ENCODE measurements around the gene AKAP5.
"Not testable (repeated sequence)": the region's sequence is repeated elsewhere in the genome, so short reads cannot be mapped to it uniquely, and the experiment has no call there.

The AKAP5 gene

DNA sequence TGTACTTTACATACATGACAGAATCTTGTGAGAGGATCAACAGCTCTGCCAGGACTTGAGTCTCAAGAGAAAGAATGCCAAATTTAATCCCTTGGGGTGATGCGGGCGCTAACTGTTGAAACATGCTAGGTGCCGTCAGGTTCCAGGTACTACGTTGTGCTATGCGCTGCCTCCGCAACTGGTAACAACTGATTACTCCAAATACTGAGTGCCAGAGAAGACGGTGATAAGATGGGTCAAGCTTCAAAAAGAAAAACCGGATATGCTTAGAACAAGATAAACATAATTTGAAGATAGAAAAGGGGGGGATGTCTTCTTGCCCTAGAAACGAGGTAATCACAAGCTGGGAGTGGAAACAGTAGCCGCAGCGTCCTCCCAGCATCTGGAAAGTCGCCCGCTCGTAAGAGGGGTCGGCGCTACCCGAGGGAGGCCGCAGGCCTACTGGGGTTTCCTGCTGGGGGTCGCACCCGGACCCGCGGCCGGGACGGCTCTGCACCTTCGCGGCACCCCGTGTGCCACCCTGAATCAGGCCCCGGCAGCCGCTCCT is 37.7 kb downstream of the AKAP5 start:
- no peak for DNase-seq (ENCODE audit: low read depth)

DNA sequence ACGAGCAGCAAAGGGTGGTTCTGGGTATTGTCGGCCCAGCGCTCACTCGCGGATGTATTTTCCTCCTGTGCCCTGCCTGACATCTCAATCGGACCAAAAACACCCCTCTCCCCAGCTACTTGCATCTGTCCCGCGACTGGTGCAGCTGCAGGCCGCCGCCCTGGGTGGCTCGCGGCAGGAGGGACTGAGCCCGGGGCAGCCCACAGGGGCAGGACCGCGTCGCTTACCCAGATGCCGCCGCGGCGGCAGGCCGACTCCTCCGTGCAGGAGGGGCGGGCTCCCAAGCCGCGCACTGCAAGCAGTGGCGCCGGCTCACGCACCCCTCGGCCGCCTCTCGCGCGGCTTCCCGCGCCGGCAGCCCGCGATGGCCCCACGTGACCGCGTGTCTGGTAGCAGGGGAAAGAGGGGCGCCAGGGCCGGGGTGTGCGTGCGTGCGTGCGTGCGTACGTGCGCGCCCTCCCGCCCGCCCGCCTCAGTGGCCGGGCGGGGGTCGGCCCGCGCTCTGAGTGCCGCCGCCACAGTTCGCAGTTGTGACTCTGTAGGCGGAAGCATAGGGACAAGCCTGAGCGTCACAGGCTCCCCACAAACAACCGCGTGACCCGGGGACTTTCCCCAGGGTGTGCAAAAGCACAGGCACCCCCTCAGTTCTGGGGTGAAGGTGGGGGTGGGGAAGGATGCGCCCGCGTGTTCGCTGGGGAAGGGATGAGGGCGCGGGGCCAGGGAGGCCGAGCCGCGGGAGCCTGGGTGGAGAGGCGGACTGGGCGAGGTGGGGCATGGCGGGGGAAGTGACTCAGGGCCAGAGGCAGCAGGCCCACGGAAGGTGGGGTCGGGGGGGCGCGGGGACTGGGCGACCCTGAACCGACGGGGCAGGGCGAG is 38.4 kb downstream of the AKAP5 start, which contains the start of gene ZBTB25:
TSS of gene ZBTB25 (minus strand) at position 405 of the 876 bp plus-strand sequence. CDS start 13,305 bp downstream, outside the sequence.
- peak; percentile 92 for DNase-seq (ENCODE audit: low read depth)

- peak; percentile 79 for DNase-seq (ENCODE audit: low read depth)
Measured at GRCh38 chr14:64504310-64504896, 39.1 kb downstream of the AKAP5 start, which contains the start of gene ZBTB1. ZBTB1 (plus strand) TSS chr14:64504770; CDS start chr14:64521505, 16,735 bp downstream.

DNA sequence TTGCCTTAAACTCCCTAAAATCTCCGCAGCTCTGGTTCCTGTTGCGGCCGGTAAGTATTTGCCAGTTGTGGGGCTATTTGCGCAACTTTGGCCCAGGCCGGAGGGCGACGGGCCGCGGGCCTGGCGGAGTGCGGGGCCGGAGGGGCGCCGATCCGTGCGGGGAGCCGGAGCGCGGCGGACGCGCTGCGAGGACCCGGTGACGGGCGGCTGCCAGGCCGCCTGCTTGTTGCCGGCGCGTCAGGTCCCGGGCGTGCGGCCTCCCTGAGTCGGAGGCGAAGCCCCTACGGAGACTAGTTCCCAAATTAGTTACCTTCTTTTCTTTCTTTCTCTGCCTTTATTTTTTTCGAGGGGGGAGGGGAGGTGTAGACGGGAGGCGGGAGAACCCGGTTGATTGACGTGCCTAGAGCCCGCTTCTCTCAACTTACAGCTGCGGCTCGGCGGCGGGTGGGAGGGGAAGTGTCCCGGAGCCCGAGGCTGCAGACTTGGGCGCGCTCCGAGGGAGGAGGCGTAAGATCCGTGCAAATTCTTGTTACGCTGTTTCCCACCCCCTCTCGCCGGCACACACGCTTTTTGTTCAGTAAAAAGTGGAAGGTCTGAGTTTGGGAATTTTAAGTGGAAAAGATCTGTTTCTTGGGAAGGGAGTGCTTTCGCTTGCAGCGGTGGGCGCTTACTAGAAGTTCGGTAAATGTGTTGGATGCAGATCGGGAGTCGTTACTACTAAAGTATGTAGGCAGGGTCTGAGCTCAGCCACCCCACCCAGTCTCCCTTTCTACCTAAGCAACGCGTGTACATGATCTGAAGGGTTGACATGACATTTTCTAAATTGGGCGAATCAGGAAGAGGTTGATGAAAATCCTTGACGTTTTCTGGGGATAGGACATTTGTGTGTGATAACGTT is 39.8 kb downstream of the AKAP5 start:
- DNase-seq (ENCODE audit: low read depth) = peak; percentile 69

GRCh38 chr14:64506721-64507120 is 41.4 kb downstream of the AKAP5 start:
- no peak for DNase-seq (ENCODE audit: low read depth)

DNA sequence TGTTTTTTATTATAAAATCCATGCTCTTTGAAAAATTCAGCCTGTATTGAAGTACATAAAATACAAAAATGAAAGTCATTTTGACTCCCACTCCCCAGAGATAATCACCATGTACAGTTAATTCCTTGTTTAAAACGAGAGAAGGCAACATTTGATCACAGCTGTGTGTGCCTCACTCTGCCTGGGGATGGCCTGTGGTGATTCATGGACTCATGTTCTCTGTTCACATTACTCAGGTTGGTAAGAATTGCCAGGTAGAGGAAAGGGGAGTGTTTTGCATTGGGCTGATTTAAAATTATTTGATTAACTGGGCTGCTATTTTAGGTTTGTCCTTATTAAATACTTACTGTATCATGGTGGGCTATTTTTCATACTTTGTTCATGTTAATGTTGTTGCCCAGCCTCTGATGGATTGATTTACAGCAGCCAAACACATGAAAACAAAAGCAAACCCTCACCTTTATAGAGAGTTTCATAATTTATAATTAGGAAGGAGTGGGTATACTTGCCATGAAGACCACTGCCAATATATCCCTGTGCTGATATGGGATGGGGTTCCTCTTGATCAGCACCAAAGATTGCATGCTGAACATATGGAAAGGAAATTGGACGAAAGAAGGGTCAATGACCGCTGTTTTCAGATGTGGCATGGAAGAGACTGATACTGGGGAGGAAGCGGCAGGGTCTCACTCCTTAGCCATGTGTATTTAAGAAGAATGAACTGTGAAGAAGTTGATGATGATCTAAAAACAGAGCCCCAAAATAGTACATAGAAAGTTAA is 42.3 kb downstream of the AKAP5 start:
- no peak for DNase-seq (ENCODE audit: low read depth)

DNA sequence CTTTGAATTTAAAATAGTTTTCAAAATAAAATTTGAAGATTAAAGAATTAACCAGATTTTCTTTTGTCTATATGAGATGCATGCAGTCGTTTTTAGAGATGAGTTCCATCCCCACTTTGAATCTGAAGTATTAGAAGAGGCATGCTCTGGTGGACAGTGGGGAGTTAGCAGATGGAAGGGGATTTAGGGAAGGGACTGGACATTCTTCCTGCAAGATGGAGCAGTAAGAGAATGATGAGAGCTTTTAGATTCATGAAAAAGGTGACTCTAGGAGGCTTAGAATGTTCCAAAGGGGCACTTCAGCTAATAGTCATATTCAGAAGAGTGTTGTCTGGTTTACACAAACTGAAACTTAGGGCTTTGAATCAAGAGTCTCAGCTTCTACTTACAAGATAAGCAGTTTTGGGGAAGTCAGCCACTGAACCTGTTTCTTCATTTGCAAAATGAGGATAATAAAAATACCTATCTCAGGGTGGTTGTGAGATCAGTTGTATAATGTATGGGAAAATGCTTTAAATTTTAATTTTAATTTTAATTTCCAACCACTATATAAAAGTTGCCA is 43.0 kb downstream of the AKAP5 start:
- no peak for DNase-seq (ENCODE audit: low read depth)

GRCh38 chr14:64509036-64509435 is 43.7 kb downstream of the AKAP5 start:
- no peak for DNase-seq (ENCODE audit: low read depth)

GRCh38 chr14:64510825-64511671 is 45.7 kb downstream of the AKAP5 start:
- peak; percentile 33 for DNase-seq (ENCODE audit: low read depth)

DNA sequence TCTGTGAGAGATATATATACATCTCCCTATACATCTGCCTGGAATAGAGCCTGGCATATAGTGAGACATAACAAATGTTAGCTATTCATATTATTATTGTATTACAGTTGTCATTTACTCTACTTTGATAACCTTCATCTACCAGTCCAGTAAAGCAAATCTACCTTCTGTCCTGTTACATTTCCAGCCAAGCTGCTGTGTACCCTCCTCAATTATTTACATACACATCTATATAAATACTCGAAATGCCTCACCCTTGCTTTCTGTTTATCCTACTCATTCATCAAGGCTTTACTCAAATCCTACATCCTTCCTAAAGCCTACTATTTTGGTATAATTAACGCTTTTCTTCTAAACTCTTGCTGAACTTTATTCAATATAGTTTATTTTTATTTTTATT is 48.0 kb downstream of the AKAP5 start:
- no peak for DNase-seq (ENCODE audit: low read depth)

GRCh38 chr14:64515053-64515452 is 49.8 kb downstream of the AKAP5 start:
- no peak for DNase-seq (ENCODE audit: low read depth)

DNA sequence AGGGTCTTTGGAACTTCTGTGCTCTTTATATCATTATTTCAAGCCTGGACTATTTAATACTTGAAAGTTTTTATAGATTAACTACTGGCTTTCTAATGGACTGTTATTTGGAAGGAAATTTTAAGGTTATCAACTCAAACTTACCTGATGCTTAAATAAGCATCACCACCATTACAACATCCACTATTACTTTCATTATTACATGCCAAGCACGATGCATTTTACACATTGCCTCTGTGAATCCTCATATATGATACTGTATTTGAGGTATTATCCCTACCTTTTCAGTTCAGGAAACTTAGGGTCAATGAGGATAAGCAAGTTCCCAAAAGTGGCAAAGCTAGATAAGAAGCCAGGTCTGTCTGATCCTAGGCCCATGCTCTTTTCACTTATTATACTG is 51.7 kb downstream of the AKAP5 start:
- no peak for DNase-seq (ENCODE audit: low read depth)

DNA sequence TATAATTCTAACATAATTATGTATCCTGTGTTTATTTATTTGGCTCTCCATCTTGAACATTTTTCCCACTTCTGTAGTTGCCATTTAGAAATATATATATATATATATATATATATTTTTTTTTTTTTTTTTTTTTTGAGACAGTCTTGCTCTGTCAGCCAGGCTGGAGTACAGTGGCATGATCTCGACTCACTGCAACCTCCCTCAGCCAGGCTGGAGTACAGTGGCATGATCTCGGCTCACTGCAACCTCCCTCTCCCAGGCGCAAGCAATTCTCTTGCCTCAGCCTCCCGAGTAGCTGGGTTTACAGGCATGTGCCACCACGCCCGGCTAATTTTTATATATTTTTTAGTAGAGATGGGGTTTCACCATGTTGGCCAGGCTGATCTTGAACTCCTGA is 52.4 kb downstream of the AKAP5 start:
- not testable (repeated sequence) for DNase-seq (ENCODE audit: low read depth)

- DNase-seq (ENCODE audit: low read depth) = no peak
Measured at GRCh38 chr14:64518229-64518628, 52.9 kb downstream of the AKAP5 start.

DNA sequence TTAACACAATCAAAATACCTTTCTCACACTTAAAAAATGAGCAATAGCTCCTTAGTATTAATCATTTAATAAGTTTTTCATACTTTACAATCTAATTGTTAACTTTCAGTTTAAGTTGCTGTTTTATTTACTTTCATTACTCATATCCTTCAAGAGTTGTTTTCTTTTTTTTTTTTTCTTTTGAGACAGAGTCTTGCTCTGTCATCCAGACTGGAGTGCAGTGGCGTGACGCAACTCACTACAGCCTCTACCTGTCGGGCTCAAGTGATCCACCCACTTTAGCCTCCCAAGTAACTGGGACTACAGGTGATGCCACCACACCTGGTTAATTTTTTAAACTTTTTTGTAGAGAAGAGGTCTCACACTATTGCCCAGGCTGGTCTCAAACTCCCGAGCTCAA is 55.4 kb downstream of the AKAP5 start:
- no peak for DNase-seq (ENCODE audit: low read depth)

DNA sequence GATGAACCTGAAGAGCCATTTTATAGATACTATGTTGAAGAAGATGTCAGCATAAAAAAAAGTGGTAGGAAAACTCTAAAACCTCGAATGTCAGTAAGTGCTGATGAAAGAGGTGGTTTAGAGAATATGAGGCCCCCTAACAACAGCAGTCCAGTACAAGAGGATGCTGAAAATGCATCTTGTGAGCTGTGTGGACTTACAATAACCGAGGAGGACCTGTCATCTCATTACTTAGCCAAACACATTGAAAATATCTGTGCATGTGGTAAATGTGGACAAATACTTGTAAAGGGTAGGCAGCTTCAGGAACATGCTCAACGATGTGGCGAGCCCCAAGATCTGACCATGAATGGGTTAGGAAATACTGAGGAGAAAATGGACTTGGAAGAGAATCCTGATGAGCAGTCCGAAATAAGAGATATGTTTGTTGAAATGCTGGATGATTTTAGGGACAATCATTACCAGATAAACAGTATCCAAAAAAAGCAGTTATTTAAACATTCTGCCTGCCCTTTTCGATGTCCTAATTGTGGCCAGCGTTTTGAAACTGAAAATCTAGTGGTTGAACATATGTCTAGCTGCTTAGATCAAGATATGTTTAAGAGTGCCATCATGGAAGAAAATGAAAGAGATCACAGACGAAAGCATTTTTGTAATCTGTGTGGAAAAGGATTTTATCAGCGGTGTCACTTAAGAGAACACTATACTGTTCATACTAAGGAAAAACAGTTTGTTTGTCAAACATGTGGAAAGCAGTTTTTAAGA is 57.5 kb downstream of the AKAP5 start:
- DNase-seq (ENCODE audit: low read depth) = no peak

Measured in activated T-helper 1 cell treated with Interleukin-2 at 50 U/mL for 16 hours (primary cell).